HepG2 (cell line): ENCODE results near the gene MDFI. TPM values are rescaled to one million over a fixed set of nuclear protein-coding genes. Genes with fewer than 3 reads are reported as not detected.

Experiments used
- ATAC-seq: fragments of 200-7000 bp; cut with Tn5 transposase; 3 replicates; pipeline ENCODE4 v1.9.1; 2020; ENCODE audit warnings: mild to moderate bottlenecking, moderate library complexity
- BruUV-seq: library from RNA; stranded (reverse); fragments of 400-500 nt; replicated peaks from 2 replicates; lab custom pipeline; 2021; lab: Mats Ljungman, UMichigan
- CTCF ChIA-PET: fragments of 300-600 bp; formaldehyde crosslinking; extraction: SDS; loops from one replicate; lab custom pipeline; 2021; ENCODE audit warnings: low total read pairs, inconsistent platforms, low intra/inter-chr PET ratio; lab: Yijun Ruan, JAX
- POLR2A ChIA-PET: fragments of 350-600 bp; sonication (Branson Sonifier 250); formaldehyde crosslinking; loops from one replicate; lab custom pipeline; 2020; ENCODE audit warnings: antibody characterized with exemption, inconsistent platforms; lab: Yijun Ruan, JAX
- DNase-seq: peaks from one replicate; pipeline ENCODE4 v3.0.0-alpha.2; 2015; ENCODE audit warnings: low spot score
- FAIRE-seq: peaks from 3 replicates; lab custom pipeline; 2011; peaks lifted over from hg19 to GRCh38; lab: Jason Lieb, UNC
- H2AFZ ChIP-seq: one replicate; pipeline ENCODE4 v1.6.1; 2011; ENCODE audit warnings: low read length, inconsistent platforms
- H3K27ac ChIP-seq: fragments of 300-600 bp; 3 replicates; pipeline ENCODE4 v1.8.0; 2011; ENCODE audit warnings: mixed run types, mild to moderate bottlenecking, mixed read lengths, low read length, inconsistent platforms; ENCODE audit not compliant: insufficient read depth; ENCODE audit errors: extremely low read length
- H3K27me3 ChIP-seq, 2 experiments: fragments of 200-600 bp in 1 of 2; 2 replicates in 1 of 2; 3 replicates in 1 of 2; pipeline versions ENCODE4 v1.6.0 to v1.8.0; 2011; ENCODE audit warnings: low read length in 2 of 2, mild to moderate bottlenecking in 2 of 2, moderate library complexity in 2 of 2, inconsistent platforms in 1 of 2; ENCODE audit not compliant: insufficient read depth in 2 of 2, control insufficient read depth in 1 of 2
- H3K36me3 ChIP-seq, 2 experiments: fragments of 200-600 bp in 1 of 2; replicated peaks in 1 of 2; 2 replicates in 1 of 2; 3 replicates in 1 of 2; pipeline versions ENCODE4 v1.5.1 to v1.8.0; 2011; ENCODE audit warnings: low read length in 2 of 2, inconsistent platforms in 1 of 2; ENCODE audit not compliant: insufficient read depth in 2 of 2, control insufficient read depth in 1 of 2
- H3K4me1 ChIP-seq: 2 replicates; pipeline ENCODE4 v1.5.1; 2012; ENCODE audit warnings: low read length, inconsistent platforms; ENCODE audit not compliant: insufficient read depth
- H3K4me2 ChIP-seq: 2 replicates; pipeline ENCODE4 v1.6.0; 2011; ENCODE audit warnings: low read depth, low read length, inconsistent platforms
- H3K4me3 ChIP-seq, 3 experiments: fragments of 200-600 bp in 1 of 3; sonication (generic), shearing (Covaris generic) in 1 of 3; replicated peaks in 1 of 3; 2 replicates each; pipeline ENCODE4 v1.5.1; 2011 to 2016; ENCODE audit warnings: low read length in 3 of 3, inconsistent platforms in 2 of 3, low read depth in 2 of 3, mild to moderate bottlenecking in 2 of 3, control low read depth in 1 of 3, mixed read lengths in 1 of 3; ENCODE audit not compliant: insufficient read depth in 1 of 3
- H3K79me2 ChIP-seq: one replicate; pipeline ENCODE4 v1.6.1; 2011; ENCODE audit warnings: low read length, inconsistent platforms; ENCODE audit not compliant: insufficient read depth
- H3K9ac ChIP-seq: 2 replicates; pipeline ENCODE4 v1.6.0; 2011; ENCODE audit warnings: mild to moderate bottlenecking, low read depth, low read length, inconsistent platforms; ENCODE audit not compliant: insufficient read depth
- H3K9me3 ChIP-seq: 2 replicates; pipeline ENCODE4 v1.5.1; 2012; ENCODE audit warnings: mild to moderate bottlenecking, low read length
- H4K20me1 ChIP-seq: 2 replicates; pipeline ENCODE4 v1.6.0; 2011; ENCODE audit warnings: inconsistent platforms, mild to moderate bottlenecking, low read length, moderate library complexity; ENCODE audit not compliant: insufficient read depth
- CCDC6 ChIP-seq: sonication (generic); formaldehyde crosslinking; IDR thresholded peaks from 2 replicates; pipeline ENCODE4 v1.8.1; 2022; ENCODE audit warnings: mild to moderate bottlenecking, missing genetic modification reagents, moderate library complexity
- FOXJ3 ChIP-seq: sonication (generic); formaldehyde crosslinking; IDR thresholded peaks from 2 replicates; pipeline ENCODE4 v1.4.0; 2020; ENCODE audit warnings: missing genetic modification reagents, mild to moderate bottlenecking, borderline replicate concordance
- TCF12 ChIP-seq, 2 experiments: fragments of 450-650 bp in 1 of 2; sonication (generic) in 1 of 2; formaldehyde crosslinking in 1 of 2; IDR thresholded peaks; 2 replicates each; pipeline versions ENCODE4 v1.6.1 to v1.8.0; 2017 to 2022; ENCODE audit warnings: antibody characterized with exemption in 1 of 2, mild to moderate bottlenecking in 1 of 2, missing genetic modification reagents in 1 of 2, moderate library complexity in 1 of 2
- ZNF251 ChIP-seq: sonication (generic); formaldehyde crosslinking; IDR thresholded peaks from 2 replicates; pipeline ENCODE4 v1.9.0; 2021; ENCODE audit warnings: mild to moderate bottlenecking, missing genetic modification reagents
- ZSCAN12 ChIP-seq: sonication (generic); formaldehyde crosslinking; IDR thresholded peaks from 2 replicates; pipeline ENCODE4 v1.9.0; 2021; ENCODE audit warnings: mild to moderate bottlenecking, missing genetic modification reagents
- WGBS: methylation state at CpG from one replicate; pipeline ENCODE4 v1.1.6; 2017; ENCODE audit warnings: low lambda C conversion rate; 5-methylcytosine and 5-hydroxymethylcytosine counted together
- in situ Hi-C: cut with HindIII; loops from 2 replicates; pipeline ENCODE4 v1.10.0; 2017; ENCODE audit warnings: low pct_unique_long_range_greater_than_20kb; ENCODE audit not compliant: extremely low pct_ligation_motif_present
- intact Hi-C: fragments of 100-400 bp; cut with micrococcal nuclease; formaldehyde crosslinking; loops from one replicate; pipeline ENCODE4 v1.10.0; 2022; ENCODE audit not compliant: unreplicated experiment
- polyA plus RNA-seq, 8 experiments: library from polyadenylated mRNA; depleted of rRNA in 3 of 8; stranded (reverse) in 7 of 8; unstranded in 1 of 8; fragments of >200 nt; fragmentation: Illumina TruSeq in 4 of 8; extraction: Trizol in 4 of 8; gene quantifications; 2 replicates each; pipeline versions ENCODE4 v1.2.1 to v1.2.3, GENCODE V29; 2011 to 2016; ENCODE audit warnings: low read depth in 4 of 8, missing spikeins in 1 of 8, mixed read lengths in 1 of 8; ENCODE audit not compliant: insufficient read depth in 1 of 8
- total RNA-seq, 5 experiments: library from RNA; depleted of rRNA; stranded (reverse); fragments of >200 nt; fragmentation: Illumina TruSeq; extraction: Trizol; gene quantifications; 2 replicates each; pipeline ENCODE4 v1.2.3, GENCODE V29; 2016; ENCODE audit warnings: low read depth in 1 of 5
- TF ChIP-seq, protein P1 (sequence below): sonication (generic); formaldehyde crosslinking; IDR thresholded peaks from 2 replicates; pipeline ENCODE4 v1.5.0; 2020; ENCODE audit warnings: mild to moderate bottlenecking, missing genetic modification reagents, borderline replicate concordance
- TF ChIP-seq, protein P2 (sequence below): sonication (generic); formaldehyde crosslinking; IDR thresholded peaks from 2 replicates; pipeline ENCODE4 v1.5.1; 2020; ENCODE audit warnings: missing genetic modification reagents, mild to moderate bottlenecking, borderline replicate concordance
- TF ChIP-seq, protein P3 (sequence below): sonication (generic); formaldehyde crosslinking; IDR thresholded peaks from 2 replicates; pipeline ENCODE4 v1.4.0; 2020; ENCODE audit warnings: low read depth, mild to moderate bottlenecking, missing genetic modification reagents
- TF ChIP-seq, protein P4 (sequence below): sonication (generic); formaldehyde crosslinking; IDR thresholded peaks from 2 replicates; pipeline ENCODE4 v1.8.1; 2022; ENCODE audit warnings: low read depth, mild to moderate bottlenecking, missing genetic modification reagents

The MDFI gene
- total and polyA plus RNA-seq, 2 of the 13 experiments (the other 11 are each of a cell fraction or from before 2014, with no cell fraction given), result 0.28 TPM; not detected in 1

DNA sequence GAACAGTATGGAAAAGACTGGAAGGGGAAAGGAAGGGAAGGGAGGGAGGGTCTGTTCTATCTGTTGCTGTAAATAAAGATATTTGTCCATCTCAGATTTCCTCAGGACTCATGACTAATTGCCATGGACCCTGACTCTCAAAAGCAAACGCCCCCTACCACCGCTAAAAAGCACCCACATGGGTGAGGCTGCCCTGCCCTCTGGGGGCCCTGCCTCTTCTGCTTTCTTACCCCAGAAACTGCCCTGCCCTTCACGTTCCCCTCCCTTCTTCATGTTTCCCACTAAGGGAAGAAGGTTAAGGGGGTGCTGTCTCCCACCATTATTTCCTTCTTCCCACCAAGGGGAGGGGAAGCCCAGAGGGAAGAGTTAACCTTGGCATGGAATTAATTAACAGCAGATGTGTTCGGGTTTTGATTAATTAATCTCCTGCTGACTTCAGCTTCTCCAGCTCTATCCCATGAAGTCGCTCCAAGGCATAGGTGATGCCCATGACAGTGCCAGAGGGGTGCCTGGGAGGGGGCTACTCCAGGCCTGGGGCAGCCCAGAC, 16.0 kb downstream of the MDFI start:
- ATAC-seq, result no peak
- Histone ChIP-seq H3K9me3 (no peaks in the 10 kb centered on the region), H3K4me3 (no peak overlapping the region), H3K79me2 (no peaks in the 10 kb centered on the region), H3K4me1 (peaks cover 24% of the 10 kb centered on the region), H3K4me2 (no peak overlapping the region), H3K27ac (no peak overlapping the region), H2AFZ (no peak overlapping the region), H4K20me1 (no peaks in the 10 kb centered on the region), H3K36me3 (no peaks in the 10 kb centered on the region), H3K9ac (no peak overlapping the region), H3K27me3 (peaks cover 2 to 51% of the 10 kb centered on the region in 2 experiments; a peak in 4 of 5 replicates)
- WGBS, result 26% methylated on average over 5 of the region's 5 CpGs
- DNase-seq, result no peak
- ChIA-PET CTCF (no interaction called here), POLR2A (no interaction called here)
- no peak for FAIRE-seq
- no TSS peak for BruUV-seq
- in situ Hi-C loops (no loop called here), intact Hi-C loops (no loop called here)
- TF ChIP-seq, protein P1, sequence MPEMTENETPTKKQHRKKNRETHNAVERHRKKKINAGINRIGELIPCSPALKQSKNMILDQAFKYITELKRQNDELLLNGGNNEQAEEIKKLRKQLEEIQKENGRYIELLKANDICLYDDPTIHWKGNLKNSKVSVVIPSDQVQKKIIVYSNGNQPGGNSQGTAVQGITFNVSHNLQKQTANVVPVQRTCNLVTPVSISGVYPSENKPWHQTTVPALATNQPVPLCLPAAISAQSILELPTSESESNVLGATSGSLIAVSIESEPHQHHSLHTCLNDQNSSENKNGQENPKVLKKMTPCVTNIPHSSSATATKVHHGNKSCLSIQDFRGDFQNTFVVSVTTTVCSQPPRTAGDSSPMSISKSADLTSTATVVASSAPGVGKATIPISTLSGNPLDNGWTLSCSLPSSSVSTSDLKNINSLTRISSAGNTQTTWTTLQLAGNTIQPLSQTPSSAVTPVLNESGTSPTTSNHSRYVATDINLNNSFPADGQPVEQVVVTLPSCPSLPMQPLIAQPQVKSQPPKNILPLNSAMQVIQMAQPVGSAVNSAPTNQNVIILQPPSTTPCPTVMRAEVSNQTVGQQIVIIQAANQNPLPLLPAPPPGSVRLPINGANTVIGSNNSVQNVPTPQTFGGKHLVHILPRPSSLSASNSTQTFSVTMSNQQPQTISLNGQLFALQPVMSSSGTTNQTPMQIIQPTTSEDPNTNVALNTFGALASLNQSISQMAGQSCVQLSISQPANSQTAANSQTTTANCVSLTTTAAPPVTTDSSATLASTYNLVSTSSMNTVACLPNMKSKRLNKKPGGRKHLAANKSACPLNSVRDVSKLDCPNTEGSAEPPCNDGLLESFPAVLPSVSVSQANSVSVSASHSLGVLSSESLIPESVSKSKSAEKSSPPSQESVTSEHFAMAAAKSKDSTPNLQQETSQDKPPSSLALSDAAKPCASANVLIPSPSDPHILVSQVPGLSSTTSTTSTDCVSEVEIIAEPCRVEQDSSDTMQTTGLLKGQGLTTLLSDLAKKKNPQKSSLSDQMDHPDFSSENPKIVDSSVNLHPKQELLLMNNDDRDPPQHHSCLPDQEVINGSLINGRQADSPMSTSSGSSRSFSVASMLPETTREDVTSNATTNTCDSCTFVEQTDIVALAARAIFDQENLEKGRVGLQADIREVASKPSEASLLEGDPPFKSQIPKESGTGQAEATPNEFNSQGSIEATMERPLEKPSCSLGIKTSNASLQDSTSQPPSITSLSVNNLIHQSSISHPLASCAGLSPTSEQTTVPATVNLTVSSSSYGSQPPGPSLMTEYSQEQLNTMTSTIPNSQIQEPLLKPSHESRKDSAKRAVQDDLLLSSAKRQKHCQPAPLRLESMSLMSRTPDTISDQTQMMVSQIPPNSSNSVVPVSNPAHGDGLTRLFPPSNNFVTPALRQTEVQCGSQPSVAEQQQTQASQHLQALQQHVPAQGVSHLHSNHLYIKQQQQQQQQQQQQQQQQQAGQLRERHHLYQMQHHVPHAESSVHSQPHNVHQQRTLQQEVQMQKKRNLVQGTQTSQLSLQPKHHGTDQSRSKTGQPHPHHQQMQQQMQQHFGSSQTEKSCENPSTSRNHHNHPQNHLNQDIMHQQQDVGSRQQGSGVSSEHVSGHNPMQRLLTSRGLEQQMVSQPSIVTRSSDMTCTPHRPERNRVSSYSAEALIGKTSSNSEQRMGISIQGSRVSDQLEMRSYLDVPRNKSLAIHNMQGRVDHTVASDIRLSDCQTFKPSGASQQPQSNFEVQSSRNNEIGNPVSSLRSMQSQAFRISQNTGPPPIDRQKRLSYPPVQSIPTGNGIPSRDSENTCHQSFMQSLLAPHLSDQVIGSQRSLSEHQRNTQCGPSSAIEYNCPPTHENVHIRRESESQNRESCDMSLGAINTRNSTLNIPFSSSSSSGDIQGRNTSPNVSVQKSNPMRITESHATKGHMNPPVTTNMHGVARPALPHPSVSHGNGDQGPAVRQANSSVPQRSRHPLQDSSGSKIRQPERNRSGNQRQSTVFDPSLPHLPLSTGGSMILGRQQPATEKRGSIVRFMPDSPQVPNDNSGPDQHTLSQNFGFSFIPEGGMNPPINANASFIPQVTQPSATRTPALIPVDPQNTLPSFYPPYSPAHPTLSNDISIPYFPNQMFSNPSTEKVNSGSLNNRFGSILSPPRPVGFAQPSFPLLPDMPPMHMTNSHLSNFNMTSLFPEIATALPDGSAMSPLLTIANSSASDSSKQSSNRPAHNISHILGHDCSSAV (CRISPR knock-in tag), result no peak
- no peak for TF ChIP-seq CCDC6
- TF ChIP-seq, protein P2, sequence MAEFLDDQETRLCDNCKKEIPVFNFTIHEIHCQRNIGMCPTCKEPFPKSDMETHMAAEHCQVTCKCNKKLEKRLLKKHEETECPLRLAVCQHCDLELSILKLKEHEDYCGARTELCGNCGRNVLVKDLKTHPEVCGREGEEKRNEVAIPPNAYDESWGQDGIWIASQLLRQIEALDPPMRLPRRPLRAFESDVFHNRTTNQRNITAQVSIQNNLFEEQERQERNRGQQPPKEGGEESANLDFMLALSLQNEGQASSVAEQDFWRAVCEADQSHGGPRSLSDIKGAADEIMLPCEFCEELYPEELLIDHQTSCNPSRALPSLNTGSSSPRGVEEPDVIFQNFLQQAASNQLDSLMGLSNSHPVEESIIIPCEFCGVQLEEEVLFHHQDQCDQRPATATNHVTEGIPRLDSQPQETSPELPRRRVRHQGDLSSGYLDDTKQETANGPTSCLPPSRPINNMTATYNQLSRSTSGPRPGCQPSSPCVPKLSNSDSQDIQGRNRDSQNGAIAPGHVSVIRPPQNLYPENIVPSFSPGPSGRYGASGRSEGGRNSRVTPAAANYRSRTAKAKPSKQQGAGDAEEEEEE, result no peak
- TF ChIP-seq, protein P3, sequence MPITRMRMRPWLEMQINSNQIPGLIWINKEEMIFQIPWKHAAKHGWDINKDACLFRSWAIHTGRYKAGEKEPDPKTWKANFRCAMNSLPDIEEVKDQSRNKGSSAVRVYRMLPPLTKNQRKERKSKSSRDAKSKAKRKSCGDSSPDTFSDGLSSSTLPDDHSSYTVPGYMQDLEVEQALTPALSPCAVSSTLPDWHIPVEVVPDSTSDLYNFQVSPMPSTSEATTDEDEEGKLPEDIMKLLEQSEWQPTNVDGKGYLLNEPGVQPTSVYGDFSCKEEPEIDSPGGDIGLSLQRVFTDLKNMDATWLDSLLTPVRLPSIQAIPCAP (CRISPR knock-in tag), result no peak
- TF ChIP-seq, protein P4, sequence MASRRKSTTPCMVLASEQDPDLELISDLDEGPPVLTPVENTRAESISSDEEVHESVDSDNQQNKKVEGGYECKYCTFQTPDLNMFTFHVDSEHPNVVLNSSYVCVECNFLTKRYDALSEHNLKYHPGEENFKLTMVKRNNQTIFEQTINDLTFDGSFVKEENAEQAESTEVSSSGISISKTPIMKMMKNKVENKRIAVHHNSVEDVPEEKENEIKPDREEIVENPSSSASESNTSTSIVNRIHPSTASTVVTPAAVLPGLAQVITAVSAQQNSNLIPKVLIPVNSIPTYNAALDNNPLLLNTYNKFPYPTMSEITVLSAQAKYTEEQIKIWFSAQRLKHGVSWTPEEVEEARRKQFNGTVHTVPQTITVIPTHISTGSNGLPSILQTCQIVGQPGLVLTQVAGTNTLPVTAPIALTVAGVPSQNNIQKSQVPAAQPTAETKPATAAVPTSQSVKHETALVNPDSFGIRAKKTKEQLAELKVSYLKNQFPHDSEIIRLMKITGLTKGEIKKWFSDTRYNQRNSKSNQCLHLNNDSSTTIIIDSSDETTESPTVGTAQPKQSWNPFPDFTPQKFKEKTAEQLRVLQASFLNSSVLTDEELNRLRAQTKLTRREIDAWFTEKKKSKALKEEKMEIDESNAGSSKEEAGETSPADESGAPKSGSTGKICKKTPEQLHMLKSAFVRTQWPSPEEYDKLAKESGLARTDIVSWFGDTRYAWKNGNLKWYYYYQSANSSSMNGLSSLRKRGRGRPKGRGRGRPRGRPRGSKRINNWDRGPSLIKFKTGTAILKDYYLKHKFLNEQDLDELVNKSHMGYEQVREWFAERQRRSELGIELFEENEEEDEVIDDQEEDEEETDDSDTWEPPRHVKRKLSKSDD, result no peak
- TF ChIP-seq FOXJ3 (CRISPR knock-in tag), result no peak
- TF ChIP-seq TCF12 (IDR thresholded peaks at IDR 0.05), result no peak
- TF ChIP-seq TCF12 (CRISPR knock-in tag; IDR thresholded peaks at IDR 0.05), result no peak
- TF ChIP-seq ZNF251, result no peak
- TF ChIP-seq ZSCAN12 (CRISPR knock-in tag), result no peak
